Keratinocyte (primary cell): ENCODE data around the gene ST6GALNAC5.

ENCODE experiments used
- CTCF ChIP-seq, 3 experiments: IDR thresholded peaks in 1 of 3; conservative IDR thresholded peaks in 1 of 3; optimal IDR thresholded peaks in 1 of 3; 2 replicates in 2 of 3; 3 replicates in 1 of 3; pipeline versions ENCODE3 to v1.5.1; 2011; ENCODE audit warnings: low read length in 3 of 3, mild to moderate bottlenecking in 3 of 3, moderate library complexity in 2 of 3, control low read depth in 1 of 3, inconsistent platforms in 1 of 3; ENCODE audit not compliant: insufficient read depth in 2 of 3; ENCODE audit errors: extremely low read depth in 1 of 3
- EZH2 ChIP-seq: IDR thresholded peaks from one replicate; pipeline ENCODE4 v1.6.1; 2012; ENCODE audit warnings: inconsistent platforms, mild to moderate bottlenecking, low read length, moderate library complexity

GRCh38 chr1:77015748-77016341 is 148.6 kb downstream of the ST6GALNAC5 start:
- TF ChIP-seq CTCF (optimal IDR thresholded peaks at IDR 0.05 in 1 of 3, IDR thresholded peaks at IDR 0.05 in 1 of 3, conservative IDR thresholded peaks at IDR 0.05 in 1 of 3; ENCODE audit: extremely low read depth in 1 of 3, insufficient read depth in 2 of 3, low read length in 3 of 3) (no peak), EZH2 (no peak)
